ENCODE data around the gene EID2. TPM values are rescaled to one million over a fixed set of nuclear protein-coding genes. Genes with fewer than 3 reads are reported as not detected.

The EID2 gene
- total and polyA plus RNA-seq, 2 donors (not counting 1 experiment from before 2014, with no cell fraction given), result 9.1 to 10.0 TPM

DNA sequence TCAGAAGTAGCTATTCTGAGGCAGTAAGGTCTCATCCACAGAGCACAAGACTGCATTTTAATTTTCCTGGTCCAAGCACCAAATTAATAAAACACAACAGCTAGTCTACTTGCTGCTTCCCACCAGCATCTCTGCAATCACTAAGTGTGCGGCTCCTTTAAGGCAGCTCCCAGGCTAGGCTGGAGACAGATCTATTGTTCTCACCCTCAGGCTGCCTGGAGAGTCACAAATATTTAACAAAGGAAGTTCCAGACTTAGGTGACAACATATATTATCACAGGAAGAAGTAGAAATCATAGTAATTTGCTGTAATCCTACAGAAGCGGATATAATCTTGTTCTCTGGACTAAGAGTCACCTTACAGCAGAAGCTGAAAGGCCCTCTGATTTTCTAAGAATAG, 2.2 kb upstream of the EID2 start:
- H3K4me2 ChIP-seq (ENCODE audit: extremely low read depth, insufficient read depth, low read length), result no peak overlapping the region
- H3K27me3 ChIP-seq (ENCODE audit: control insufficient read depth, insufficient read depth, low read length), result peaks cover 13% of the 10 kb centered on the region
- H3K27ac ChIP-seq (ENCODE audit: insufficient read depth, low read length), result no peak overlapping the region
- H3K36me3 ChIP-seq (ENCODE audit: control insufficient read depth, insufficient read depth, low read length), result no peaks in the 10 kb centered on the region
- no peak overlapping the region for H3K4me3 ChIP-seq (replicated peaks in 1 of 4; ENCODE audit: control extremely low read depth in 1 of 4, insufficient read depth in 1 of 4, low read depth in 3 of 4, low read length in 4 of 4)
- no peaks in the 10 kb centered on the region for H4K20me1 ChIP-seq (ENCODE audit: control insufficient read depth, extremely low read depth, insufficient read depth, low read length)
- H3K9me3 ChIP-seq (ENCODE audit: control insufficient read depth, insufficient read depth, low read depth, low read length), result no peaks in the 10 kb centered on the region
- H3K9ac ChIP-seq (ENCODE audit: insufficient read depth, low read length), result no peak overlapping the region
- H3K4me1 ChIP-seq (ENCODE audit: control insufficient read depth, extremely low read depth, insufficient read depth, low read length), result peaks cover 5% of the 10 kb centered on the region
- H2AFZ ChIP-seq (ENCODE audit: low read length), result no peak overlapping the region
- H3K79me2 ChIP-seq (ENCODE audit: control insufficient read depth, insufficient read depth, low read length), result peaks cover 13% of the 10 kb centered on the region
- DNase-seq (ENCODE audit: low read depth in 2 of 2), result no peak
- no peak for TF ChIP-seq EZH2 (IDR thresholded peaks at IDR 0.05; ENCODE audit: low read length, missing control alignments)
- TF ChIP-seq, protein P1, sequence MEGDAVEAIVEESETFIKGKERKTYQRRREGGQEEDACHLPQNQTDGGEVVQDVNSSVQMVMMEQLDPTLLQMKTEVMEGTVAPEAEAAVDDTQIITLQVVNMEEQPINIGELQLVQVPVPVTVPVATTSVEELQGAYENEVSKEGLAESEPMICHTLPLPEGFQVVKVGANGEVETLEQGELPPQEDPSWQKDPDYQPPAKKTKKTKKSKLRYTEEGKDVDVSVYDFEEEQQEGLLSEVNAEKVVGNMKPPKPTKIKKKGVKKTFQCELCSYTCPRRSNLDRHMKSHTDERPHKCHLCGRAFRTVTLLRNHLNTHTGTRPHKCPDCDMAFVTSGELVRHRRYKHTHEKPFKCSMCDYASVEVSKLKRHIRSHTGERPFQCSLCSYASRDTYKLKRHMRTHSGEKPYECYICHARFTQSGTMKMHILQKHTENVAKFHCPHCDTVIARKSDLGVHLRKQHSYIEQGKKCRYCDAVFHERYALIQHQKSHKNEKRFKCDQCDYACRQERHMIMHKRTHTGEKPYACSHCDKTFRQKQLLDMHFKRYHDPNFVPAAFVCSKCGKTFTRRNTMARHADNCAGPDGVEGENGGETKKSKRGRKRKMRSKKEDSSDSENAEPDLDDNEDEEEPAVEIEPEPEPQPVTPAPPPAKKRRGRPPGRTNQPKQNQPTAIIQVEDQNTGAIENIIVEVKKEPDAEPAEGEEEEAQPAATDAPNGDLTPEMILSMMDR (conservative IDR thresholded peaks at IDR 0.05 in 1 of 2, IDR thresholded peaks at IDR 0.05 in 1 of 2; ENCODE audit: low read depth in 1 of 2, low read length in 2 of 2), result no peak

DNA sequence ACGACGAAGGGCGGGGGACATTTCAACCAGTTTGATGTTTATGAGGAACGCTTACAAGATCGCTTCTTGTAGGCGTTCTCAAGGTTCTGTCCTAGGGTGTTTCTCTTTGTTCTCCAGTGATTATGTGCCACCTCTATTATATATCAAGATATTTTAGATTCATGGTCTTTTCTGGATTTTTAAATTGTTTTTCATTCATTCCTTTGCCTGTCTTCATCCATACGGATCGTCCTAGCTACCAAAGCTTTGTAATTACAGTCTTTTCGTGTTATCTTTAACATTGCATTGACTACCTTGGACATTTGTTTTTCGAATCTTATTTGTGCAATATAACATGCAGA, 342 bp upstream of the EID2 start:
- no peak overlapping the region for H3K27ac ChIP-seq (ENCODE audit: insufficient read depth, low read length)
- H3K79me2 ChIP-seq (ENCODE audit: control insufficient read depth, insufficient read depth, low read length), result peaks cover 13% of the 10 kb centered on the region
- no peak for DNase-seq (ENCODE audit: low read depth in 2 of 2)
- H3K9me3 ChIP-seq (ENCODE audit: control insufficient read depth, insufficient read depth, low read depth, low read length), result no peaks in the 10 kb centered on the region
- H4K20me1 ChIP-seq (ENCODE audit: control insufficient read depth, extremely low read depth, insufficient read depth, low read length), result no peaks in the 10 kb centered on the region
- H3K36me3 ChIP-seq (ENCODE audit: control insufficient read depth, insufficient read depth, low read length), result no peaks in the 10 kb centered on the region
- H3K4me3 ChIP-seq (replicated peaks in 1 of 4; ENCODE audit: control extremely low read depth in 1 of 4, insufficient read depth in 1 of 4, low read depth in 3 of 4, low read length in 4 of 4), result peak overlapping the region; percentile 31 to 84 (median 40)
- H3K4me1 ChIP-seq (ENCODE audit: control insufficient read depth, extremely low read depth, insufficient read depth, low read length), result peaks cover 5% of the 10 kb centered on the region
- peaks cover 7% of the 10 kb centered on the region for H3K27me3 ChIP-seq (ENCODE audit: control insufficient read depth, insufficient read depth, low read length)
- TF ChIP-seq EZH2 (IDR thresholded peaks at IDR 0.05; ENCODE audit: low read length, missing control alignments), result no peak
- TF ChIP-seq, protein P1 (conservative IDR thresholded peaks at IDR 0.05 in 1 of 2, IDR thresholded peaks at IDR 0.05 in 1 of 2; ENCODE audit: low read depth in 1 of 2, low read length in 2 of 2), result no peak
- peak overlapping the region; percentile 85 for H2AFZ ChIP-seq (ENCODE audit: low read length)
- peak overlapping the region; percentile 79 for H3K4me2 ChIP-seq (ENCODE audit: extremely low read depth, insufficient read depth, low read length)
- peak overlapping the region; percentile 24 for H3K9ac ChIP-seq (ENCODE audit: insufficient read depth, low read length)

DNA sequence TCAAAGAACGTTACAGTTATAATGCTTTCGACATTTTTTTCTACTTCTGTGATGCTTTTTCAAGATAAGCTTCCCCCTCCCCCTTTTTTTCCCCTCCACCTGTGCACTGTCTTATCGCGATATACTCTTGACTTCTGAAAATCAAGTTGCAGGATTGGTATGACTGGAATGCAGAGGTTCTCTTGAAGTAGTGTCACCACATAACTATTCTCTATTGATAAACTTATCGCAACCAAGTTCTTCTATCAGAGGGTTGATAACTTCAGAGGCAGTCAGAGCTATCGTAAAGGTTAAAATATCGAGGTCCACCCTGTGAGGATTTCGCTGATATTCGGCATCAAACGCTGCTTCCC, 820 bp downstream of the EID2 start:
- no peaks in the 10 kb centered on the region for H4K20me1 ChIP-seq (ENCODE audit: control insufficient read depth, extremely low read depth, insufficient read depth, low read length)
- H3K4me1 ChIP-seq (ENCODE audit: control insufficient read depth, extremely low read depth, insufficient read depth, low read length), result peaks cover 5% of the 10 kb centered on the region
- H3K27ac ChIP-seq (ENCODE audit: insufficient read depth, low read length), result peak overlapping the region; percentile 90
- no peaks in the 10 kb centered on the region for H3K36me3 ChIP-seq (ENCODE audit: control insufficient read depth, insufficient read depth, low read length)
- H3K79me2 ChIP-seq (ENCODE audit: control insufficient read depth, insufficient read depth, low read length), result peaks cover 13% of the 10 kb centered on the region
- DNase-seq (ENCODE audit: low read depth in 2 of 2), result peak in 1 of 2 donors; percentile 74
- TF ChIP-seq, protein P1 (conservative IDR thresholded peaks at IDR 0.05 in 1 of 2, IDR thresholded peaks at IDR 0.05 in 1 of 2; ENCODE audit: low read depth in 1 of 2, low read length in 2 of 2), result no peak
- no peak for TF ChIP-seq EZH2 (IDR thresholded peaks at IDR 0.05; ENCODE audit: low read length, missing control alignments)
- H3K4me2 ChIP-seq (ENCODE audit: extremely low read depth, insufficient read depth, low read length), result peak overlapping the region; percentile 71
- H3K9ac ChIP-seq (ENCODE audit: insufficient read depth, low read length), result peak overlapping the region; percentile 95
- peak overlapping the region; percentile 84 to 95 (median 89) for H3K4me3 ChIP-seq (replicated peaks in 1 of 4; ENCODE audit: control extremely low read depth in 1 of 4, insufficient read depth in 1 of 4, low read depth in 3 of 4, low read length in 4 of 4)
- H3K9me3 ChIP-seq (ENCODE audit: control insufficient read depth, insufficient read depth, low read depth, low read length), result no peaks in the 10 kb centered on the region
- peaks cover 7% of the 10 kb centered on the region for H3K27me3 ChIP-seq (ENCODE audit: control insufficient read depth, insufficient read depth, low read length)
- peak overlapping the region; percentile 79 for H2AFZ ChIP-seq (ENCODE audit: low read length)
